GM12878 (cell line): ENCODE results near the gene PSMC3IP. TPM values are rescaled to one million over a fixed set of nuclear protein-coding genes. Genes with fewer than 3 reads are reported as not detected.

ENCODE experiments used
- ATAC-seq: fragments of 200-7000 bp; cut with Tn5 transposase; 3 replicates; pipeline ENCODE4 v1.9.1; 2020; ENCODE audit warnings: mild to moderate bottlenecking, moderate library complexity
- BruUV-seq: library from RNA; stranded (reverse); fragments of 400-500 nt; replicated peaks from 2 replicates; lab custom pipeline; 2021; lab: Mats Ljungman, UMichigan
- CTCF ChIA-PET: fragments of 300-600 bp; sonication (Branson Sonifier 250); formaldehyde crosslinking; extraction: SDS; loops from one replicate; lab custom pipeline; 2021; ENCODE audit warnings: inconsistent platforms; lab: Yijun Ruan, JAX
- POLR2A ChIA-PET: fragments of 350-600 bp; formaldehyde crosslinking; extraction: SDS; loops from one replicate; lab custom pipeline; 2021; ENCODE audit warnings: inconsistent platforms; lab: Charles Lee
- RAD21 ChIA-PET: fragments of 300-600 bp; sonication (Branson Sonifier 250); formaldehyde crosslinking; loops from one replicate; lab custom pipeline; 2023; ENCODE audit warnings: antibody characterized with exemption; ENCODE audit not compliant: unreplicated experiment; lab: Charles Lee
- SMC1A ChIA-PET: fragments of 300-600 bp; sonication (Branson Sonifier 250); formaldehyde crosslinking; loops from one replicate; lab custom pipeline; 2023; ENCODE audit not compliant: unreplicated experiment, uncharacterized antibody; lab: Charles Lee
- DNase-seq: peaks from one replicate; pipeline ENCODE4 v3.0.0-alpha.2; 2011; ENCODE audit warnings: low read depth, low spot score
- FAIRE-seq: peaks from 3 replicates; lab custom pipeline; 2011; peaks lifted over from hg19 to GRCh38; lab: Jason Lieb, UNC
- H2AFZ ChIP-seq: 2 replicates; pipeline ENCODE4 v1.6.0; 2011; ENCODE audit warnings: low read depth, low read length, control low read depth; ENCODE audit not compliant: control insufficient read depth
- H3K27ac ChIP-seq: 2 replicates; pipeline ENCODE4 v1.5.1; 2011; ENCODE audit warnings: control low read depth; ENCODE audit not compliant: control insufficient read depth, insufficient read depth
- H3K27me3 ChIP-seq, 2 experiments: replicated peaks in 1 of 2; 2 replicates each; pipeline versions ENCODE4 v1.6.0 to v1.6.1; 2011; ENCODE audit warnings: low read length in 1 of 2; ENCODE audit not compliant: control insufficient read depth in 2 of 2, insufficient read depth in 2 of 2
- H3K36me3 ChIP-seq, 2 experiments: 2 replicates each; pipeline ENCODE4 v1.5.1; 2011; ENCODE audit warnings: low read length in 1 of 2; ENCODE audit not compliant: control insufficient read depth in 2 of 2, insufficient read depth in 2 of 2
- H3K4me1 ChIP-seq: 2 replicates; pipeline ENCODE4 v1.6.1; 2011; ENCODE audit warnings: mild to moderate bottlenecking, low read length, moderate library complexity, mixed read lengths; ENCODE audit not compliant: control insufficient read depth, insufficient read depth
- H3K4me2 ChIP-seq: 2 replicates; pipeline ENCODE4 v1.6.0; 2011; ENCODE audit warnings: control low read depth; ENCODE audit not compliant: control insufficient read depth, insufficient read depth
- H3K4me3 ChIP-seq: fragments of 200-600 bp; sonication (generic); 2 replicates; pipeline ENCODE4 v1.5.1; 2016
- H3K79me2 ChIP-seq: 2 replicates; pipeline ENCODE4 v1.6.0; 2011; ENCODE audit warnings: low read length; ENCODE audit not compliant: control insufficient read depth, insufficient read depth
- H3K9ac ChIP-seq: 2 replicates; pipeline ENCODE4 v1.8.0; 2011; ENCODE audit warnings: low read length, control low read depth, mixed read lengths; ENCODE audit not compliant: control insufficient read depth, insufficient read depth
- H3K9me3 ChIP-seq: replicated peaks from 3 replicates; pipeline ENCODE4 v1.5.1; 2011; ENCODE audit warnings: mild to moderate bottlenecking, low read length; ENCODE audit not compliant: control insufficient read depth, insufficient read depth
- H4K20me1 ChIP-seq: 2 replicates; pipeline ENCODE4 v1.6.0; 2011; ENCODE audit not compliant: control insufficient read depth, insufficient read depth
- ATF3 ChIP-seq: IDR thresholded peaks from 2 replicates; pipeline ENCODE4 v1.6.1; 2011; ENCODE audit warnings: low read depth, mild to moderate bottlenecking, low read length, moderate library complexity, borderline replicate concordance; ENCODE audit errors: extremely low read depth
- ATF7 ChIP-seq: fragments of 450-650 bp; IDR thresholded peaks from 2 replicates; pipeline ENCODE4 v1.6.1; 2016; ENCODE audit warnings: low read depth, mild to moderate bottlenecking
- BACH1 ChIP-seq: fragments of 450-650 bp; IDR thresholded peaks from 2 replicates; pipeline ENCODE4 v1.6.1; 2017; ENCODE audit warnings: mild to moderate bottlenecking, borderline replicate concordance
- CREM ChIP-seq: IDR thresholded peaks from 2 replicates; pipeline ENCODE4 v1.6.1; 2014; ENCODE audit warnings: antibody characterized with exemption, low read depth
- ESRRA ChIP-seq: IDR thresholded peaks from 2 replicates; pipeline ENCODE4 v1.6.1; 2012; ENCODE audit warnings: mild to moderate bottlenecking, low read length, improper control_type of control experiment
- FOXK2 ChIP-seq: fragments of 450-650 bp; IDR thresholded peaks from 2 replicates; pipeline ENCODE4 v1.6.1; 2017; ENCODE audit warnings: mild to moderate bottlenecking, moderate library complexity
- GATAD2B ChIP-seq: fragments of 450-650 bp; conservative IDR thresholded peaks from 2 replicates; pipeline ENCODE4 v1.6.1; 2017; ENCODE audit warnings: low read depth, mild to moderate bottlenecking, moderate library complexity
- MEF2A ChIP-seq: IDR thresholded peaks from 2 replicates; pipeline ENCODE4 v1.6.1; 2011; ENCODE audit warnings: low read depth, mild to moderate bottlenecking, low read length, moderate library complexity; ENCODE audit not compliant: insufficient read depth
- POU2F2 ChIP-seq: IDR thresholded peaks from 3 replicates; pipeline ENCODE4 v1.6.1; 2011; ENCODE audit warnings: low read depth, mild to moderate bottlenecking, low read length, borderline replicate concordance
- SKIL ChIP-seq: fragments of 450-650 bp; IDR thresholded peaks from 2 replicates; pipeline ENCODE4 v1.6.1; 2017; ENCODE audit warnings: mild to moderate bottlenecking, low read depth, inconsistent platforms; ENCODE audit not compliant: poor library complexity, severe bottlenecking
- TCF7 ChIP-seq: IDR thresholded peaks from 2 replicates; pipeline ENCODE4 v1.6.1; 2014; ENCODE audit warnings: antibody characterized with exemption, borderline replicate concordance
- USF2 ChIP-seq: IDR thresholded peaks from 2 replicates; pipeline ENCODE4 v1.6.1; 2011; ENCODE audit warnings: low read depth, low read length, improper control_type of control experiment, borderline replicate concordance
- ZBED1 ChIP-seq: IDR thresholded peaks from 2 replicates; pipeline ENCODE4 v1.6.1; 2016; ENCODE audit warnings: borderline replicate concordance
- WGBS: methylation state at CpG from one replicate; pipeline ENCODE4 v1.1.6; 2016; ENCODE audit warnings: low lambda C conversion rate; ENCODE audit not compliant: insufficient replicate concordance, insufficient coverage; ENCODE audit errors: missing lambda C conversion rate; 5-methylcytosine and 5-hydroxymethylcytosine counted together
- in situ Hi-C: fragments of 300-500 bp; cut with MboI; formaldehyde crosslinking; loops from 9 replicates; pipeline ENCODE4 v1.14.3; 2018; ENCODE audit warnings: mixed read lengths
- intact Hi-C: fragments of 100-400 bp; cut with micrococcal nuclease; formaldehyde crosslinking; loops from one replicate; pipeline ENCODE4 v1.14.2; 2022; ENCODE audit not compliant: unreplicated experiment
- polyA plus RNA-seq, 11 experiments: library from polyadenylated mRNA; depleted of rRNA in 4 of 11; unstranded in 6 of 11; stranded (reverse) in 5 of 11; fragments of >200 nt; fragmentation: Nextera tagmentation in 4 of 11; fragmentation: Illumina TruSeq in 1 of 11; extraction: Ambion mirVana in 4 of 11; extraction: Trizol in 1 of 11; gene quantifications; 1 replicate in 1 of 11; 2 replicates in 10 of 11; pipeline versions ENCODE4 v1.2.1 to v1.2.3, GENCODE V29; 2011 to 2016; ENCODE audit warnings: inconsistent platforms in 2 of 11, missing spikeins in 2 of 11, low read depth in 1 of 11
- total RNA-seq, 4 experiments: library from RNA; depleted of rRNA in 3 of 4; stranded (reverse); fragments of >200 nt in 3 of 4; fragmentation: Illumina TruSeq in 1 of 4; extraction: Trizol in 1 of 4; gene quantifications; 2 replicates each; pipeline versions ENCODE4 v1.2.1 to v1.2.3, GENCODE V29; 2013 to 2021
- TF ChIP-seq, protein P1 (sequence below): fragments of 450-650 bp; IDR thresholded peaks from 2 replicates; pipeline ENCODE4 v1.6.1; 2016; ENCODE audit warnings: mild to moderate bottlenecking
- TF ChIP-seq, protein P2 (sequence below): fragments of 450-650 bp; IDR thresholded peaks from 2 replicates; pipeline ENCODE4 v1.6.1; 2016; ENCODE audit warnings: mild to moderate bottlenecking, moderate library complexity, borderline replicate concordance

PSMC3IP gene
- total and polyA plus RNA-seq, 10 of the 15 experiments (the other 5 are each of a cell fraction or from before 2014, with no cell fraction given) = 6.8 to 34.5 (median 17.7) TPM

DNA sequence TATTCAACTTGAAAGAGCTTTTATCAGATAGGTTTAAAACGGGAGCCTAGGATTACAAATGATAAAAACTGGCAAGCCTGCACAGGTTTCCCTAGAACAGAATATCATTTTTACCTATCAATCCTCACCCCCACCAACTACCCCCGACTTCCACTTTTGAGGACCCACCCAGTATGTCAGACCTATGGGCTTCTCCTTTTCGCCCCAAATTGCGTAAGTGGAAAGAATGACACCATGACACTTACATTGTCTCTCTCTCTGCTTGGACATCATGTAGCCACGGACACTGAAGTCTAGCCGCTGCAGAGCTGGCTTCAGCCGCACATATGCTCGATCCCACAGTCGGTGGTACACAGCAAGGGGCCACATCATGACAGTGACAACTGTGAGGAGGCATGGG, 7.4 kb upstream of the PSMC3IP start:
- Histone ChIP-seq H3K4me1 (peaks cover 40% of the 10 kb centered on the region), H3K79me2 (peaks cover 3% of the 10 kb centered on the region), H4K20me1 (no peaks in the 10 kb centered on the region), H3K9ac (no peak overlapping the region), H3K4me3 (no peak overlapping the region), H3K4me2 (no peak overlapping the region), H3K27ac (no peak overlapping the region), H3K27me3 (no peaks in the 10 kb centered on the region), H3K9me3 (no peaks in the 10 kb centered on the region), H2AFZ (no peak overlapping the region), H3K36me3 (peaks cover 30 to 55% of the 10 kb centered on the region in 2 experiments)
- in situ Hi-C loops = no loop called here
- CTCF ChIA-PET = interaction anchor here (9.8 kb wide), 1 partner anchor 92 kb away, joined by 239 read pairs; the partner anchor contains the start of genes CCR10 and PLEKHH3
- POLR2A ChIA-PET = interaction anchor here (0.6 to 1.5 kb wide), 4 partner anchors 10 to 133 kb away, joined by 3 to 9 read pairs (median 6); no protein-coding TSS in a partner anchor
- no TSS peak for BruUV-seq
- ATAC-seq (no peak), DNase-seq (no peak), FAIRE-seq (no peak)
- RAD21 ChIA-PET = interaction anchor here (0.6 to 3.6 kb wide), 2 partner anchors 20 to 125 kb away, joined by 4 to 18 read pairs; no protein-coding TSS in a partner anchor
- SMC1A ChIA-PET = interaction anchor here (0.7 to 7.1 kb wide), 3 partner anchors 21 to 178 kb away, joined by 3 to 69 read pairs (median 4); partner anchors contain the start of genes CCR10, RETREG3 and TUBG1
- intact Hi-C loops = no loop called here
- WGBS = 98% methylated on average over 9 of the region's 9 CpGs
- TF ChIP-seq USF2 (no peak), TCF7 (no peak), BACH1 (no peak), ATF3 (no peak), ZBED1 (no peak), POU2F2 (no peak), CREM (no peak), ESRRA (no peak), ATF7 (no peak), SKIL (no peak), MEF2A (no peak), GATAD2B (no peak), FOXK2 (no peak)
- TF ChIP-seq, protein P1, sequence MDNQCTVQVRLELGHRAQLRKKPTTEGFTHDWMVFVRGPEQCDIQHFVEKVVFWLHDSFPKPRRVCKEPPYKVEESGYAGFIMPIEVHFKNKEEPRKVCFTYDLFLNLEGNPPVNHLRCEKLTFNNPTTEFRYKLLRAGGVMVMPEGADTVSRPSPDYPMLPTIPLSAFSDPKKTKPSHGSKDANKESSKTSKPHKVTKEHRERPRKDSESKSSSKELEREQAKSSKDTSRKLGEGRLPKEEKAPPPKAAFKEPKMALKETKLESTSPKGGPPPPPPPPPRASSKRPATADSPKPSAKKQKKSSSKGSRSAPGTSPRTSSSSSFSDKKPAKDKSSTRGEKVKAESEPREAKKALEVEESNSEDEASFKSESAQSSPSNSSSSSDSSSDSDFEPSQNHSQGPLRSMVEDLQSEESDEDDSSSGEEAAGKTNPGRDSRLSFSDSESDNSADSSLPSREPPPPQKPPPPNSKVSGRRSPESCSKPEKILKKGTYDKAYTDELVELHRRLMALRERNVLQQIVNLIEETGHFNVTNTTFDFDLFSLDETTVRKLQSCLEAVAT = no peak
- TF ChIP-seq, protein P2, sequence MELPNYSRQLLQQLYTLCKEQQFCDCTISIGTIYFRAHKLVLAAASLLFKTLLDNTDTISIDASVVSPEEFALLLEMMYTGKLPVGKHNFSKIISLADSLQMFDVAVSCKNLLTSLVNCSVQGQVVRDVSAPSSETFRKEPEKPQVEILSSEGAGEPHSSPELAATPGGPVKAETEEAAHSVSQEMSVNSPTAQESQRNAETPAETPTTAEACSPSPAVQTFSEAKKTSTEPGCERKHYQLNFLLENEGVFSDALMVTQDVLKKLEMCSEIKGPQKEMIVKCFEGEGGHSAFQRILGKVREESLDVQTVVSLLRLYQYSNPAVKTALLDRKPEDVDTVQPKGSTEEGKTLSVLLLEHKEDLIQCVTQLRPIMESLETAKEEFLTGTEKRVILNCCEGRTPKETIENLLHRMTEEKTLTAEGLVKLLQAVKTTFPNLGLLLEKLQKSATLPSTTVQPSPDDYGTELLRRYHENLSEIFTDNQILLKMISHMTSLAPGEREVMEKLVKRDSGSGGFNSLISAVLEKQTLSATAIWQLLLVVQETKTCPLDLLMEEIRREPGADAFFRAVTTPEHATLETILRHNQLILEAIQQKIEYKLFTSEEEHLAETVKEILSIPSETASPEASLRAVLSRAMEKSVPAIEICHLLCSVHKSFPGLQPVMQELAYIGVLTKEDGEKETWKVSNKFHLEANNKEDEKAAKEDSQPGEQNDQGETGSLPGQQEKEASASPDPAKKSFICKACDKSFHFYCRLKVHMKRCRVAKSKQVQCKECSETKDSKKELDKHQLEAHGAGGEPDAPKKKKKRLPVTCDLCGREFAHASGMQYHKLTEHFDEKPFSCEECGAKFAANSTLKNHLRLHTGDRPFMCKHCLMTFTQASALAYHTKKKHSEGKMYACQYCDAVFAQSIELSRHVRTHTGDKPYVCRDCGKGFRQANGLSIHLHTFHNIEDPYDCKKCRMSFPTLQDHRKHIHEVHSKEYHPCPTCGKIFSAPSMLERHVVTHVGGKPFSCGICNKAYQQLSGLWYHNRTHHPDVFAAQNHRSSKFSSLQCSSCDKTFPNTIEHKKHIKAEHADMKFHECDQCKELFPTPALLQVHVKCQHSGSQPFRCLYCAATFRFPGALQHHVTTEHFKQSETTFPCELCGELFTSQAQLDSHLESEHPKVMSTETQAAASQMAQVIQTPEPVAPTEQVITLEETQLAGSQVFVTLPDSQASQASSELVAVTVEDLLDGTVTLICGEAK = no peak
